Kidney capillary endothelial cell (primary cell): Measurements from ENCODE around the gene UBE2K.
A peak's percentile ranks its signal among the peaks of the same experiment; 100 is the strongest.
"Not testable (repeated sequence)": the region's sequence is repeated elsewhere in the genome, so short reads cannot be mapped to it uniquely, and the experiment has no call there.

Experiments
- DNase-seq: peaks from one replicate; pipeline ENCODE4 v3.0.0-alpha.2; 2018; ENCODE audit warnings: low spot score

The UBE2K gene

DNA sequence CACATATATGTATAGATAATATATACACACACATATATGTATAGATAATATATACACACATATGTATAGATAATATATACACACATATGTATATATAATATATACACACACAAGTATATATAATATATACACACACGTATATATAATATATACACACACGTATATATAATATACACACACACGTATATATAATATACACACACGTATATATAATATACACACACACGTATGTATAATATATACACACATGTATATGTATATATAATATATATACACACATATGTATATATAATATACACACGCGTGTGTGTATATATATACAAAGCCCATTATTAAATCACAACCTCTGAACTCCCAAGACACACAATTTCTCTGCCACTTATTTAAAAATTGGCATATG lies 8.0 kb upstream of the UBE2K start:
- no peak for DNase-seq

DNA sequence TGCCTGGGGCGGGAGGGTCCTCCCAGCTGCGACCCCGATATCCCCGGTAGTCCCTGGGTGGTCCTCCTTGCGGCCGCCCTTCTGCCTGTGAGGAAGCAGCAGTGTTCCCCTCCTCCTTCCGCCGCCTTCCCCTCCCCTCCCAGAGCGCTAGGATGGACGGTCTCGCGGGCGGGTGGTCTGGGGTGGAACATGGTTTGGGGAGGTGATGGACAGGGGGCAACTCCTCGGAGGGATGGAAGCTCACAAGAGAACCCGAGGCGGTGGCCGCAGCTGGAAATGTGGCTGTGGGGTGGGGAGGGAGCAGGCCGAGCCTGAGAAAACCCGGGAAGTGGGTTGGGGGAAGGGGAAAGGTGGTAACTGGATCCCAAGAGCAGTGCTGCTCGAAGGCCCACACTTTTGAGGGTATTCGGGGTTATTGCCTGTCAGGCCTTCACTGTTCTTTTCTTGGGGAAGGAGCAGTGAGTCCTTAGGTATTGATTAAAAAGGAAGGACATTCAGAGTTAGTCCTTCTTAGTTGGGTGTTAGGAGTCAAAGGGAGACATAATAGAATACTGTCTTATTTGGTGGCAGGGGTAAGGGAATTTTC lies 581 bp downstream of the UBE2K start:
- peak; percentile 36 for DNase-seq

DNA sequence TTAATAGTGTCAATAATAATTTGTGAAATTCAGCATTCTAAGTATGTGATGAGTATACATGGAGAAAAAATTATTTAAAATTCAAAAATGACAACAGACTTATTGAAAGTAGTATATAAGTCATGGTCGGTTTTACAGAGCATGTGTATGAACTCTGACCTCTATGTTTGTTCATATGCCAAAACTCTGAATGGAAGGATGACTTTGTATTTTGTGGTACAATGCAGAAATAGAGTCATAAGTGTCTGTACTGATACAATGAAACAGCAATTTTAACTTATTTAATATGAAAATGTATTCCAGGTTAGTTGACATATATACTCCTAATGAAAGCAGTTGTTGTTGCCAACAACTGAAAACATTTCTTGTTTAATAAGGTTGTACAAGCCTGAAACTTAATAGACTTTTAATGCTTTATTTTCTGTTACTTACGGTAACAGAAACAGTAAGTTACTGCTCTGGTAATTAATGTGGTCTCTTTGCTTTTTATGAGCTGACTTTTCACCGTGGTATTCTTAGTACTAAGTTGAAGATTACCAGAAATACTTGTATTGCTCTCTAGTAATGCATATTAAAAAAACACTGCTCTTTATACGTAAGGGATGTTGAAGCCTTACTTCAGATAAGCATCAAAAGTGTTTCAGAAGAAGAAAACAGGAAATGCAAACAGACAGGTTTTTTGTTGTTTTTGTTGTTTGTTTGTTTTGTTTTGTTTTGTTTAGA lies 1.9 kb downstream of the UBE2K start:
- no peak for DNase-seq

DNA sequence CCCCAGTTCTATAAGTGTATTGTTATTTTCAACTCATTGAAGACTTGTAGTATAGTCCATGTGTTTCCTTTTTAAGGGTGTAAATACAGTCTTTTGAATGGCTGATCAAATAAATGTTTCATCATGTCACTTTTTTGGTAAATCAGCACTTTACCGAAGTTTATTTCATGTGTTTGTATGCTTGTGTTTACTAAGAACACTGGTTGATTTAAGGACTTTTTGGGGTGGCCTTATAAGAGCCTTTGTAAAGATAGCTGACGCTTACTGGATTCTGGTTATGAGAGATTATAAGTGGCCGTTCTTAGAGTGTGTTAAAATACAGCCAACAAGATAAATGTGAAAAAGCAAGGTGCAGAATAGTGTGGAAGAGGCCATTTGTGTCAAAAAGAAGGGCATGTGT lies 2.6 kb downstream of the UBE2K start:
- DNase-seq: no peak

DNA sequence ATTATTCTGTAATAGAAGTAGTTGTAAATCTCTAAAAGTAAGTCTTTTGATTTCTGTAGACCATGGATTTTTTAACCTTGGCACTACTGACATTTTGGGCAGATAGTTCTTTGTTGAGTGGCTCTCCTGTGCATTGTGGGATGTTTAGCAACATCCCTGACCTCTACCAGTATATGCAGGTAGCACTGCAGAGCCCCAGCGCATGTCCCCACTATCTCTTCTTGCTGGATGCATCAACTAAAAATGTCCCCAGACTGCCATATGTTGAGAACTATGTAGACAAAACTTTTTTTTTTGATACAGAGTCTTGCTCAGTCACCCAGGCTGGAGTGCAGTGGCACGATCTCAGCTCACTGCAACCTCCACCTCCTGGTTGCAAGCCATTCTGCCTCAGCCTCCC lies 4.8 kb downstream of the UBE2K start:
- no peak for DNase-seq

DNA sequence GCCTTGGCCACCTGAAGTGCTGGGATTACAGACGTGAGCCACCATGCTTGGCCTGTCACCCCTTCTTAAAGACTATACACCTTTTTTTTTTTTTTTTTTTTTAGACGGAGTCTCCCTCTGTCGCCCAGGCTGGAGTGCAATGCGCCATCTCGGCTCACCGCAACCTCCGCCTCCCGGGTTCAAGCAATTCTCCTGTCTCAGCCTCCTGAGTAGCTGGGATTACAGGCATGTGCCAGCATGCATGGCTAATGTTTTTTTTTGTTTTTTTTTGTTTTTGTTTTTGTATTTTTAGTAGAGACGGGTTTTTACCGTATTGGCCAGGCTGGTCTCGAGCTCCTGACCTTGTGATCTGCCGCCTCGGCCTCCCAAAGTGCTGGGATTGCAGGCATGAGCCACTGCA lies 6.9 kb downstream of the UBE2K start:
- not testable (repeated sequence) for DNase-seq

DNA sequence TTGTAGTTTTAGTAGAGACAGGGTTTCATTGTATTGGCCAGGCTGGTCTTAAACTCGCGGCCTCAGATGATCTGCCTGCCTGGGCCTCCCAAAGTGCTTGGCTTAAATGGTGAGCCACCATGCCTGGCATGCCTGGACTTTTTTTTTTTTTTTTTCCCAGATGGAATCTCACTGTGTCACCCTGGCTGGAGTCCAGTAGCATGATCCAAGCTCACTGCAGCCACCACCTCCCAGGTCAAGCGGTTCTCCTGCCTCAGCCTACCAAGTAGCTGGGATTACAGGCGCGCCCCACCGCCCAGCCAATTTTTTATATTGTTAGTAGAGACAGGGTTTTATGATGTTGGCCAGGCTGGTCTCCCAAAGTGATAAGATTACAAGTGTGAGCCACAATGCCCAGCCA lies 8.4 kb downstream of the UBE2K start:
- DNase-seq: no peak

DNA sequence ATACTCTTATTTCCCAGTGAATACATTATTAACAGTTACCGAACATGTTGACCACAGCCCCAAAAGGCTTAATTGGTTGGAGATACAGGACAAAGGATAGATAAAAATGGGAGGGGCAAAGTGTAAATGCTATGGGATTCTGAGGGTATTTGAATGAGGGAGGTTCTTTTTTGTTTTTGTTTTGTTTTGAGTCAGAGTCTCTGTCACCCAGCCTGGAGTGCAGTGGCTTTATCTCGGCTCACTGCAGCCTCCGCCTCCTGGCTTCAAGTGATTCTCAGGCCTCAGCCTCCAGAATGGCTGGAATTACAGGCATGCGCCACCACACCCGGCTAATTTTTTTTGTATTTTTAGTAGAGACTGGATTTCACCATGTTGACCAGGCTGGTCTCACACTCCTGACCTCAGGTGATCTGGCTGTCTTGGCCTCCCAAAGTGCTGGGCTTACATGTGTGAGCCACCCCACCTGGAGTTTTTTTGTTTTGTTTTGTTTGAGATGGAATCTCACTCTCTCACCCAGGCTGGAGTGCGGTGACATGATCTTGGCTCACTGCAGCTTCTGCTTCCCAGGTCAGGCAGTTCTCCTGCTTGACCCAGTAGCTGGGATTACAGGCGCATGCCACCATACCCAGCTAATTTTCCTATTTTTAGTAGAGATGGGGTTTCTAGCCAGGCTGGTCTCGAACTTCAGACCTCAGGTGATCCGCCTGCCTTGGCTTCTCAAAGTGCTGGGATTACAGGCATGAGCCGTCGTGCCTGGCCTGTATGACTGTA lies 9.0 kb downstream of the UBE2K start:
- no peak for DNase-seq

DNA sequence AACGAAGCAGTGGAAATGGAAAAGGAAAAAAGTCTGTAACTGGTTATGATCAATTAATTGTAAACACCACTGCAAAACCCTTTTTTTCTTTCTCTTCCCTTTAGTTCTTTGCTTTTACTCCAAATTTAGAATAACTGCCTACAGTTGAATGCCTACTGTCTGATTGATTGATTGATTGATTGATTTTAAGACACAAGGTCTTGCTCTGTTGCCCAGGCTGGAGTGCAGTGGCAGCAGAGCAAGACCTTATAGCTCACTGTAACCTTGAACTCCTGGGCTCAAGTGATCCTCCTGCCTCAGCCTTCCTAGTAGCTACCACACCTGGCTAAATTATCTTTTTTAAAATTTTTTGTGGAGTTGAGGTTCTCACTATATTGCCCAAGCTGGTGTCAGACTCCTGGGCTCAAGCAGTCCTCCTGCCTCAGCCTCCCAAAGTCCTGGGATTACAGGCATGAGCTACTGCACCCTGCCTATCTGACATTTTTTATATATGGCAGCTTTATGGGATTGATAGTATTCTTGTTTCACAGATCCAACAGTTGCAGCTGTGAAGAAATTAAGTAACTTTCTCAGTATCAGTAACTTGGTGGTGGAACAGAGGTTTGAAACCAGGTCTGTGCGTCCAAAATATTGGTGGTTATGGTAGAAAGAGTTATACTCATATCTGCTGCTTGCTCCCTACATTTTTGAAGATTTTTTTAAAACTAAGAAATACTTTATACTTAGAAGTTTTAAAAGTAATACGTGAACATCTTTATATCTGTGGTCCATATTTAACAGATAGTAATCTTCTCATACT lies 12.4 kb downstream of the UBE2K start:
- no peak for DNase-seq

DNA sequence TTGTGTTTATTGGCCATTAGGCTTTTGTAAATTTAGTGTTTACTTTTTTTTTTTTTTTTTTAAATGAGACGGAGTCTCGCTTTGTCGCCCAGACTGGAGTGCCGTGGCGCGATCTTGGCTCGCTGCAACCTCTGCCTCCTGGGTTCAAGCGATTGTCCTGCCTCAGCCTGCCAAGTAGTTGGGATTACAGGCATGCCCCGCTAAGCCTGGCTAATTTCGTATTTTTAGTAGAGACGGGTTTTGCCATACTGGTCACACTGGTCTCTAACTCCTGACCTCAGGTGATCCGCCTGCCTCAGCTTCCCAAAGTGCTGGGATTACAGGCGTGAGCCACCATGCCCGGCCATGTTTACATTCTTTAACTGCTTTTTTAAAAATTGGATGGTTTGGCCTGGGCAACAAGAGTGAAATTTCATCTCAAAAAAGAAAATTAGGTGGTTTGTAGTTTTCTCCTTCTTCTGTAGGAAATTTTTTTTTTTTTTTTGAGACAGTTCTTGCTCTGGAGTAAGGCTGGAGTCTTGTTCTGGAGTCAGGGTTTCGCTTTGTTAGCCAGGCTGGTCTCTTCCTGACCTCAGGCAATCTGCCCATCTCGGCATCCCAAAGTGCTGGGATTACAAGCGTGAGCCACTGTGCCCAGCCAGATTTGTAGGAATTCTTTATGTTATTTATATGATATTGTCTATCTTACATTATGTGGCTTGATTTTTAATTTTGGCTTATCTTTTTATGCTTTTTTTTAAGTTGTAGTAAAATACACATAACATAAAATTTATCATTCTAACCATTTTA lies 15.1 kb downstream of the UBE2K start:
- no peak for DNase-seq

DNA sequence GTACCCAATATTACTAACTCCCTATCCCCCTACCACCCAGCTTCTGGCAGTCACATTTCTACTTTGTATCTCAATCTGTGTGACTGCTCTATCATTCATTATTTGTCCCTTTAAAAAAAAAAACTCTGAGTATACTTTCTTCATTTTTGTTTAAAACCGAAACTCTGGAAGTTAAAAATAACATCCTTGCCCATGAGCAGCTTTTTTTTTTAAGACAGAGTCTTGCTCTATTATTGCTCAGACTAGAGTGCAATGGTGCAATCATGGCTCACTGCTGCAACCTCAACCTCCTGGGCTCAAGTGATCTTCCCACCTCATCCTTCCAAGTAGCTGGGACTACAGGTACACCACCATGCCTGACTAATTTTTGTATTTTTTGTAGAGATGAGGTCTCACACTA lies 15.8 kb downstream of the UBE2K start:
- DNase-seq: no peak

DNA sequence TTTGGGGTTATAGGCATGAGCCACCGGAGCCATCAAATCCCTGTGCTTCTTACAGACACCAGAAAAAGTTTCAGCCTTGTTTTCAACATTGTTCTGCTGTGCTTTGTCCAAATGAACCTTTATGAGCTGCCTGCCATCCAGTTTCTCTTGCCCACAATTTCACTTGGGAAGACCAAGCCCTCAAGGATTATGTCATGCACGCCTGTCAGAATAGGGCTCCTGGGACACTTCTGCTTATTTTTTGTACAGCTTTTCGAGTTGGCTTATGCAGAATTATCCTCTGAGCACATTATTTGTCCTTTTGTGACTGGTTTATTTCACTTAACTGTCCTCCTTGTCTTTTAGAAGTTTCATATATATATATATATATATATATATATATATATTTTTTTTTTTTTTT lies 16.2 kb downstream of the UBE2K start:
- no peak for DNase-seq

DNA sequence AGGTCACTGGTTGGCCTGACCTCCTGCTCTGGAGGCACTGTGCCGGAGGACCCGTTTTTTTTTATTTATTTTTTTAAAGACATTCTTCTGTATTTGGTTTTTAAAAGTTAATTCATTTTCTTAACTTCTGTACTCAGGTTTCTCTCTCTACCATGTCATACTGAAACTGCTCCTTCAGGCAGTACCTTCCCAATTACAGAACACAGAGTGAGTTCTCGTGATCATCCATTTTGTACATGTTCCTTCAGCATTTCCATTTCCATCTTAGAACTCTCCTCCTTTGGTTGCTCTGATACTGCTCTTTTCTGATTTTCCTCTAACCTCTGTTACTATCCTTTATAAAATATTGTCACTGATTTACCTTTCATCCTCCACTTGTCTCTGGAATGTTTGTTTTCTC lies 17.9 kb downstream of the UBE2K start:
- DNase-seq: no peak

DNA sequence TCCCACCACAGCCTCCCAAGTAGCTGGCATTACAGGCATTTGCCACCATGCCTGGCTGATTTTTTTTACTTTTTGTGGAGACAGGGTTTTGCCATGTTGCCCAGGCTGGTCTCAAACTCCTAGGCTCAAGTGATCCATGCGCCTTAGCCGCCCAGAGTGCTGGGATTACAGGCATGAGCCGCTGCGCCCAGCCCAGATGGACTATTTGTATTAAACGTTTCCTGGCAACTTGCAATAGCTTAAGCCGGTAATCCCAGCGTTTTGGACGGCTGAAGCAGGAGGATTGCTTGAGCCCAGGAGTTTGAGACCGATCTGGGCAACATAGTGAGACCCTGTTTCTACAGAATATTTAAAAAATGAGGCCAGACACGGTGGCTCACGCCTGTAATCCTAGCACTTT lies 18.4 kb downstream of the UBE2K start:
- no peak for DNase-seq

DNA sequence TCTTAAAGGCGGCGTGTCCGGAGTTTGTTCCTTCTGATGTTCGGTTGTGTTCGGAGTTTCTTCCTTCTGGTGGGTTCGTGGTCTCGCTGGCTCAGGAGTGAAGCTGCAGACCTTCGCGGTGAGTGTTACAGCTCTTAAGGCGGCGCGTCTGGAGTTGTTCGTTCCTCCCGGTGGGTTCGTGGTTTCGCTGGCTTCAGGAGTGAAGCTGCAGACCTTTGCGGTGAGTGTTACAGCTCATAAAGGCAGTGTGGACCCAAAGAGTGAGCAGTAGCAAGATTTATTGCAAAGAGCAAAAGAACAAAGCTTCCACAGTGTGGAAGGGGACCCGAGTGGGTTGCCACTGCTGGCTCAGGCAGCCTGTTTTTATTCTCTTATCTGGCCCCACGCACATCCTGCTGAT lies 19.8 kb downstream of the UBE2K start:
- DNase-seq: not testable (repeated sequence)

DNA sequence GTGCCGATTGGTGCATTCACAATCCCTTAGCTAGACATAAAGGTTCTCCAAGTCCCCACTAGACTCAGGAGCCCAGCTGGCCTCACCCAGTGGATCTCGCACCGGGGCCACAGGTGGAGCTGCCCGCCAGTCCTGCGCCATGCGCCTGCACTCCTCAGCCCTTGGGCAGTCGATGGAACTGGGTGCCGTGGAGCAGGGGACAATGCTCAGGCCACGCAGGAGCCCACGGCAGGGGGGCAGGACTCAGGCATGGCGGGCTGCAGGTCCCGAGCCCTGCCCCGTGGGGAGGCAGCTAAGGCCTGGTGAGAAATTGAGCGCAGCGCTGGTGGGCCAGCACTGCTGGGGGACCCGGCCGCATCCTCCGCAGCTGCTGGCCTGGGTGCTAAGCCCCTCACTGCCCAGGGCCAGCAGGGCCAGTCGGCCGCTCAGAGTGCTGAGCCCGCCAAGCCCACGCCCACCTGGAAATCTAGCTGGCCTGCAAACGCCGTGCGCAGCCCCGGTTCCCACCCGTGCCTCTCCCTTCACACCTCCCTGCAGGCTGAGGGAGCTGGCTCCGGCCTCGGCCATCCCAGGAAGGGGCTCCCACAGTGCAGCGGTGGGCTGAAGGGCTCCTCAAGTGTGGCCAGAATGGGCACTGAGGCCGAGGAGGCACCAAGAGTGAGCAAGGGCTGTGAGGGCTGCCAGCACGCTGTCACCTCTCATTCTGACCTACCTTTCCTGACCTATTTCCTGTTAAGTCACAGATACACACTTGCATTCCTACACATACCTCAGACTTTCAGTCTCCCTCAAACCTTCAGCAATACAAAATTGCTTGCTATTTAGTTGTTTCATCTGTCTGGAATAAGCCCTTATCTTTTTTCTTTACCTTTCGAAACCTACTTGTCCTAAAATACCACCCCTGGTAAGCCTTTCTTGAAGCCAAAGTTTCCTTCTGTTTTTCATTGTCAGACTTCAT lies 20.7 kb downstream of the UBE2K start:
- DNase-seq: no peak

DNA sequence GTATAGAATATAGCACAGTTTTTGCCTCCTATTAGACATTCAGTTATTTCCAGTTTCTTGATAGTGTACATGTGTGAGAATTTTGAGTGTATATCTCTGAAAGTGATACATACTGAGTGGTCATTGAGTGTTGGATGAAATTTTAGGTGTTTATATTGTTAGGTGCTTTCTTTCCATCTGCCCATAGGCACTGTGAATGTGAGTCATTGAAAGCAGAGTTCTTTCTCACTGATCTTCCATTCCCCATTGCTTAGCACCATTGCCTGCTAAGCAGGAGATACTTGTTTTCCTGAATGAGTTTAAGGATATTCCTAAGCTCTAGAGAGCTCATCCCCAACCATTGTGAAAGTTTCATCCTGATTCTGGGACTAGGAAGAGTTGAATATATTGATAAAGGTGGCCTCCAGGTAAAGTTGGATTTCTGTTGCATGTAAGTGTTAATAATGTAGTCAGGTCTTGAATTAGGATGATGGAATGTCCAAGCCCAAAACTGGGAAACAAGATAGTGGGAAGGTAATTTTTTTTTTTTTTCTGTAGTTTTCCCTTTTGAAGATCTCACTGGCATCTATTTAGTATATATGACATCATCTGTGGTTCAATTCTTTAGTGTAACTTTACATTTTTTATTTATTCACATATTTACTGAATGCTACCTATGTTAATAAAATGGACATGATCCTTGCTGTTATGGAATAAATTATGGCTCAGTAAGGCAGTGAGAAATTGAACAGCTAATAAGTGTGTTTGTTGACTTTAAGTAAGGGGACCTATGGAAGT lies 22.1 kb downstream of the UBE2K start:
- DNase-seq: no peak

DNA sequence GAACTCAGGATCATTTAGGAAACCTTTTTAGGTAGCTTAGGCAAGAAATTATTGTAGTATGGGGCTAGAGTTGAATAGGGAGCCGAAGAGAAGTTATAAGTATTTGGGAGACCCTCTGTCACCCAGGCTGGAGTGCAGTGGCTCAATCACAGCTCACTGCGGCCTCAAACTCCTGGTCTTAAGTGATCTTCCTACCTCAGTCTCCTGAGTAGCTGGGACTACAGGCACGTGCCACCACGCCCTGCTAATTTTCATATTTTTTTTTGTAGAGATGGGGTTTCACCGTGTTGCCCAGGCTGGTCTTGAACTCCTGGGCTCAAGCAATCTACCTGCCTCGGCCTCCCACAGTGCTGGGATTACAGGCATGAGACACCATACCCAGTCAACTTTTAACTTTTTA lies 23.3 kb downstream of the UBE2K start:
- DNase-seq: not testable (repeated sequence)

DNA sequence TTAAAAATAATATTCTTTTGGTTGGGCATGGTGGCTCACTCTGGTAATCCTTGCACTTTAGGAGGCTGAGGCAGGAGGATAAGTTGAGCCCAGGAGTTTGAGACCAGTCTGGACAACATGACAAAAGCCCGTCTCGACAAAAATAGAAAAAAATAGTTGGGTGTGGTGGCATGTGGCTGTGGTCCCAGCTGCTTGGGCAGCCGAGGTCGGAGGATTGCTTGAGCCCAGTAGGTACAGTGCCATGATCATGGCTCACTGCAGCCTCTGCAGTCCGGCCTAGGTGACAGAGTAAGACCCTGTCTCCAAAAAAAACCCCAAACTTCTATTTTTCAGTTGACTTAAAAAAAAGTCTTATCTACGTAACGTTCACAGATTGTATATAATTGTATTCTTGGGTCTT lies 23.9 kb downstream of the UBE2K start:
- no peak for DNase-seq

DNA sequence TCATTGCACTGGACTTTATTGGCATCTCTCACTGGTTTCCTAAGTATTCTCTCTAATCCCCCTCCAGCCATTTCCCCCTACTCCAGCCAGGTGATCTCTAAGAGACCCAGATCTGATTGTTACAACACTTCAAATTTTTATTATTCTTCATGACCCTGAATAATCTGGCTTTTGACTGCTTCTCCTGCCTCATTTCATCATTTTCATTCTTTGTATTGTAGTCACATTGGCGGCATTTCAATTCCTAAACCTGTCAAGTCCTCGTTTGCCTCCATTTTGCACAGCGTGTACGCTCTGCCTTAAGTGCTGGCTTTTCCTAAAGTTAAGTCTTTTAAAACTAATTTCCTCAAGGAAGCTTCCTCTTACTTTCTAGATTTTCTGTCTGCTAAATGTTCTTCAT lies 31.6 kb downstream of the UBE2K start:
- DNase-seq: no peak
